HG03571 (cell line): ENCODE measurements around the gene GPR152.
"Not testable (repeated sequence)": the region's sequence is repeated elsewhere in the genome, so short reads cannot be mapped to it uniquely, and the experiment has no call there.

Experiments
- ATAC-seq: cut with Tn5 transposase; IDR thresholded peaks from one replicate; pipeline ENCODE4 v1.9.1; 2021; ENCODE audit not compliant: unreplicated experiment

The GPR152 gene

DNA sequence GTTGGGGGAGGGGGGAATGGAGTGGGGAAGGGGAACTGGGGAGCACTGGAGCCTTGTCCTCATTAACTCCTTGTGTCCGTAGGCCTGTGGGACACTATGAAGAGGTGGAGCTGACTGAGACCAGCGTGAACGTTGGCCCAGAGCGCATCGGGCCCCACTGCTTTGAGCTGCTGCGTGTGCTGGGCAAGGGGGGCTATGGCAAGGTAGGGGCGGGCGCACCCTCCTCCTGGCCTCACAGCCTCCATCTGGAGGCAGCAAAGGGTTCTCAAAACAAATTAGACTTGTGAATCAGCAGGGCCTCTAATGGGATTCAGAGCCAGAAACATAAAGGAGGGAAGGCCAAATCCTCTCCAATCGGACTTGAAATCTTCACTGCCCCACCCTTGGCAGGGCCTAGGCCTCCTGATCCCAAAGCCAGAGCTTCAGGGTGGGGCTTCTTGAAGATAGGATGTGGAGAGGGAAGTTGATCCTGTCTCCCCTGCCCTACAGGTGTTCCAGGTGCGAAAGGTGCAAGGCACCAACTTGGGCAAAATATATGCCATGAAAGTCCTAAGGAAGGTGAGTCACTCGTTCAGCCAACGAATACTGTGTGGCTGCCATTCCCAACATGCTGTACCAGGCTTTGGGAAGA lies 23.4 kb downstream of the GPR152 start:
- ATAC-seq: no peak

DNA sequence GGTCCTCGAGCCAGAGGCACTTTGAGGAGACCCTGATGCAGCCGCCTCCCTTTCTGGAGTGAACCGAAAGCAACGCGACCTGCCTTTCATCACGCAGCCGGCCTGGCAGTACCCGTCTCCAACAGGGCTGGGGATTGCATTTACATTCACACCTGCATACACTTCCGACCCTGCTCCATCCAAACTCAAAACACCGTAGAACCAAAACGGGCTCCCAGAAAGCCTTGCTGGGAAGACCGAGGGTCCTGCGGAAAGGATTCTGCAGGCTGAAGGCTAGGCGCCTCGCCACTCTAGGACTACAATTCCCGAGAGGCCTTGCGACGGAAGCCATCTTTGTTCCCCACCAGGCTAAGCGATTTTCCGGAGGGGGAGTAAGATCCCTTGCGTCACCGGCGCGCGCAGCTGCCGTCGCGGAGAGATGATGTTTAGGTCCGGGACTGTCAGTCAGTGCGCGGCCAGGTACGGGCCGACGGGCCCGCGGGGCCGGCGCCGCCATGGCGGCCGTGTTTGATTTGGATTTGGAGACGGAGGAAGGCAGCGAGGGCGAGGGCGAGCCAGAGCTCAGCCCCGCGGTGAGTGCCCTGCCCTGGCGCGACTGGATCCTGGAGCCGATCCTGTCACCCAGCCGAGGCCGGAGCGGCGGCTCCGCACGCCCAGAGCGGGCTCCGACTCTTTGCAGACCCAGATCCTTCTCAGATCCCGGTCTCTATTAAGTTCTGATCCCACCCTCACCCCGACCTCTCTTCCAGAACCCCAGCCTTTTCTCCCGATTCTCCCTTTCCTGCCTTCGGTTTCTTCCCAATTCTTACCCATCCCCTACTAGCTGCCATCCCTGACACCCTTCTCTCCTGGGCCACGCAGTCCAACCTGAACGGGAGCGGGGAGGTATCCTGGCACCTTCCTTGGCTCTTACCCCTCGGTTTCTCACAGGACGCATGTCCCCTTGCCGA lies 24.2 kb downstream of the GPR152 start, which contains the start of gene RPS6KB2:
Gene RPS6KB2 (plus strand): TSS at position 443 of the 950 bp plus-strand sequence. CDS start 52 bp downstream, at position 495.
- ATAC-seq: peak; percentile 71

DNA sequence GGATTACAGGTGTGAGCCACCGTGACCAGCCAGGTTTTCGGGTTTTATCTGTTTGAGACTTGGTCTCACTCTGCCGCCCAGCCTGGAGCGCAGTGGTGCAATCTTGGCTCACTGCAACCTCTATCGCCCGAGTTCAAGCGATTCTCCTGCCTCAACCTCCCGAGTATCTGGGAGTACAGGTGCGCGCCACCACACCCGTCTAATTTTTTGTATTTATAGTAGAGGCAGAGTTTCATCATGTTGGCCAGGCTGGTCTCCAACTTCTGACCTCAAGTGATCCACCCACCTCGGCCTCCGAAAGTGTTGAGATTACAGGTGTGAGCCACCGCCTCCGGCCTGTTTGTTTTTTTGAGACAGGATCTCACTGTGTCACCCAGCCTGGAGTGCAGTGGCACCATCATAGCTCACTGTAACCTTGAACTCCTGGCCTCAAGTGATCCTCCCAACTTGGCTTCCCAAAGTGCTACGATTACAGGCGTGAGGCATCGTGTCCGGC lies 25.1 kb downstream of the GPR152 start:
- ATAC-seq: not testable (repeated sequence)

DNA sequence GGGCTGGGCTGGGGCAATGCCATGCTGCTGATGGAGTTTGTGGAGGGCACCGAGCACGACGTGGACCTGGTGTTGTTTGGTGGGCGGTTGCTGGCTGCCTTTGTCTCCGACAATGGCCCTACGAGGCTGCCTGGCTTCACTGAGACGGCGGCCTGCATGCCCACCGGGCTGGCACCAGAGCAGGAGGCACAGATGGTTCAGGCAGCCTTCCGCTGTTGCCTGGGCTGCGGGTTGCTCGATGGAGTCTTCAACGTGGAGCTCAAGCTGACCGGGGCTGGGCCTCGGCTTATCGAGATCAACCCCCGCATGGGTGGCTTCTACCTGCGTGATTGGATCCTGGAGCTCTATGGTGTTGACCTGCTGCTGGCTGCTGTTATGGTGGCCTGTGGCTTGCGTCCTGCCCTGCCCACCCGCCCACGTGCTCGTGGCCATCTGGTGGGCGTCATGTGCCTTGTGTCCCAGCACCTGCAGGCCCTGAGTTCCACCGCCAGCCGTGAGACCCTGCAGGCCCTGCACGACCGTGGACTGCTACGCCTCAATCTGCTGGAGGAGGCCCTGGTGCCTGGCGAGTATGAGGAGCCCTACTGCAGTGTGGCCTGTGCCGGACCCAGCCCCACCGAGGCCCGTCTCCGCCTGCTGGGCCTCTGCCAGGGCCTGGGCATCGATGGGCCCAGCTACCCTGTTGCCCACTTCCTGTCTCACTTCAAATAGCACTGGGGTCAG lies 28.5 kb downstream of the GPR152 start:
- no peak for ATAC-seq

DNA sequence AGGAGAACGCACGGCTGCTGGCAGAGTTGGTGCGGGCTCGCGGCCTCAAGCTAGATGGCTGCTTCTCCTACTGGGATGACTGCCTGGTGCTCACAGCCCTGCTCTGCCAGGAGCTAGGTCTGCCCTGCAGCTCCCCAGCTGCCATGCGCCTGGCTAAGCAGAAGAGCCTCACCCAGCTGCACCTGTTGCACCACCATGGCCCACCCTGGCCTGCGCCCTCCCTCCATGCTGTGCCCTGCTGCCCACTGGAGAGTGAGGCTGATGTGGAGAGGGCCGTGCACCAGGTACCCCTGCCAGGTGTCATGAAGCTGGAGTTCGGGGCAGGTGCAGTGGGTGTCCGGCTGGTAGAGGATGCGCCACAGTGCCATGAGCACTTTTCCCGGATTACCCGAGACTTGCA lies 29.1 kb downstream of the GPR152 start:
- no peak for ATAC-seq

DNA sequence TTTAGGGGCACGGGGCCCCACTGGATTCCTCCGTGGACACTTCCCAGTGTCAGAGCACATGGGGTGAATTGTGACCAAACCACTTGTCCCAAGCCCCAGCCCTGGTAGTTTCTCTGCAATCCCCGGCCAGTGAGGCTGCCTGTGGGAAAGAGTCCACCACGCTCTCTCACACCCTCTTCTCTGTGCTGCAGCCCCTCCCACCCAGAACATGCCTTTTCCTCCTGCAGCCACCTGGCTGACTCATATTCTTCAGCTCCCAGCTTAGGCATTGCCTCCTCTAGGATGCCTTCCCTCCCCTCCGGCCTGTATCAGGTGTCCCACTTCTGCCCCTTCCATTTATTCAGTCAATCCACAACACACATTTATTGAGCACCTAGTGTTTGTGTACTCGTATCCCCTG lies 29.6 kb downstream of the GPR152 start:
- no peak for ATAC-seq

DNA sequence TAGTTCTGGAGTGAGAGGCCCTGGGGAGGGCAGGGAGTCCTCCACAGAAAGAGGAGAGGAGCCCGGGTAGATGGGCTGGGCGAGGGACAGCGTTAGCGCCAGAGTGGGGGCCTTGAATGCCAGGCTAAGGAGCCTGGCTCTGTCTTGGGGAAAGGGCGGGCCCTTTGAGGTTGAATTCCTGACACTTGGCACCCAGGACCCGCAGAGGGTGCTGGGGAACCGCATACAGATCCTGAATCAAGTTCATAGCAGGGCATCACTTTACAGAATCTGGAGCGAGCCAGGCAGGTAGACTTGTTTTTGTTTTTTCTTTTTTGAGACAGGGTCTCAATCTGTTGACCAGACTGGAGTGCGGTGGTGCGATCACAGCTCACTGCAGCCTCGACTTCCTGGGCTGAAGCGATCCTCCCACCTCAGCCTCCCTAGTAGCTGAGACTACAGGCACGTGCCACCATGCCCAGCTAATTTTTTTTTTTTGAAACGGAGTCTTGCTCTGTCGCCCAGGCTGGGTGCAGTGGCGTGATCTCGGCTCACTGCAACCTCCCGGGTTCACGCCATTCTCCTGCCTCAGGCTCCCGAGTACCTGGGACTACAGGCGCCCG lies 31.0 kb downstream of the GPR152 start:
- no peak for ATAC-seq

DNA sequence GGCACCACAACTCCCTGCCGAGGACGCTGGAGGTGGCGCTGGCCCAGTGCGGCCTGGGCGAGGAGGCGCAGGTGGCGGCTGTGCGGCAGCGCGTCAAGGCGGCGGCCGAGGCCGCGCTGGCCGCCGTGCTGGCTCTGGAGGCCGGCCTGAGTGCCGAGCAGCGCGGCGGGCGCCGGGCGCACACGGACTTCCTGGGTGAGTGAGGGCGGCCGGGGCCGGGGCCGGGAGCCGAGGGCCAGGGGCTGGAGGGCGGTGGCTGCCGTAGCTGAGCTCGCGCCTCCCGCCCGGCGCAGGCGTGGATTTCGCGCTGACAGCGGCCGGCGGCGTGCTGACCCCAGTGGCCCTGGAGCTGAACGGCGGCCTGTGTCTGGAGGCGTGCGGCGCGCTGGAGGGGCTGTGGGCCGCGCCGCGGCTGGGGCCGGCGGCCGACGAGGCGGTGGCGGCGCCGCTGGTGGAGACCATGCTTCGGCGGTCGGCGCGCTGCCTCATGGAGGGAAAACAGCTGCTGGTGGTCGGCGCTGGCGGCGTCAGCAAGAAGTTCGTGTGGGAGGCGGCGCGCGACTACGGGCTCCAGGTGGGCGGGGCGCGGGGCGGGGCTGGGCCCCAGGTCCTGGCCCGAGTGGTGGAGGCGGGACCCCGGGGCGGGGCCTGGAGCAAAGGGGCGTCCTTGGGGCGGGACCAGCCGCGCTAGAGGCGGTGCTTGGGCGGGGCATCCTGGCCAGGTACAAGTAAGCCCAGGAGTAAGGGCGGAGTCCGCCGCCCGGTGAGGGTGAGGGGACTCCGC lies 31.7 kb downstream of the GPR152 start:
- ATAC-seq: peak; percentile 69

DNA sequence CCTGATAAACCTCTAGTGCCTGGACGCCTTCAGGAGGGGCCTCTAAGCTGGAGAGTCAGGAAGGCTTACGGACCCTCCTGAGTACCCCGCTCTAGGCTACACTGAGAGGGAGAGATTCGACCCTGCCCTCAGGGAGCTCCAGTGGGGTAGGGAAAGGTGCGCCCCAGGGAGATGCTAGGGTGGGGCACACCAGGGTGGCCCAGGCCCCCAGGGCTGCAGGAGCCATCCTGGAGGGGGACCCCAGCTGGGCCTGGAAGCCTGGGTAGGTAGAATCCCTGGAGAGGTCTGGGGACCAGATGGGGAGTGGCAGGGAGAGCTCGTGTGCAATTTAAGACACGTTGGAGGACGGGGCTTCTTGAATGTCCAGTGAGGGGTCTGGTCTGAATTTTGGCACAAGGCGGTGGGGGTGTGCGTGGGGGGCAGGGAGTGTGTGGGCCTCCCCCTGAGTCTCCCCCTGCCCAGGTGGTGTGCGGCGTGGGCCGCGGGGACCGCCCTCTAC lies 32.3 kb downstream of the GPR152 start:
- no peak for ATAC-seq

DNA sequence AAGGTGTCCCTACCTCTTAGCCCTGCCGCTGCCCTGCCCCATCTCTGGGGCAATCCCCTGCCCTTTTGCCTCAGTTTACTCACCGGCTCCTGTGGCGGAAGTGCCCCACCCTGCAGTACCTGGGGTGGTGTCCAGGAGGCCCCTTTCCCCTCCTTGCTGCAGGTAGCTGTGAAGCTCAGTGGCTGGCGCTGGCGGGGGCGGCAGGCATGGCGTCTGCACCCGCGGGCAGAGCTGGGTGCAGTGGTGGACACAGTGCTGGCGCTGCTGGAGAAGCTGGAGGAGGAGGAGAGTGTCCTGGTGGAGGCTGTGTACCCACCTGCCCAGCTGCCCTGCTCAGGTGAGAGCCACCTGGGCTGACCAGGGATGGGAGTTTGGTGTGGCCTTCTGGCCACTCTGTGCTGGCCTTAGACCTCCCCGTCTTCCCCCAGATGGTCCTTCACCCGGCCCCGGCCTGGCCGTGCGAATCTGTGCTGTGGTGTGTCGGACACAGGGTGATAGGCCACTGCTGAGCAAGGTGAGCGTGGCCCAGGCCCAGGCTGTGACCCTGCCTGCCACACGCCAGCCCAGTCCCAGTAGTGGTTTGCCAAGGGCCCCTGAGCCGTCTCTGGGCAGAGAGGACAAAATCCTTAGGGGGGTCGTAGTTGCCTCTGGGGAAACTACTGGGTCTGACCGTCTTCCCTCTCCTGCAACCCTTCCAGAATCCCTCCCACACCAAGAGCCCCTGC lies 33.0 kb downstream of the GPR152 start:
- no peak for ATAC-seq

DNA sequence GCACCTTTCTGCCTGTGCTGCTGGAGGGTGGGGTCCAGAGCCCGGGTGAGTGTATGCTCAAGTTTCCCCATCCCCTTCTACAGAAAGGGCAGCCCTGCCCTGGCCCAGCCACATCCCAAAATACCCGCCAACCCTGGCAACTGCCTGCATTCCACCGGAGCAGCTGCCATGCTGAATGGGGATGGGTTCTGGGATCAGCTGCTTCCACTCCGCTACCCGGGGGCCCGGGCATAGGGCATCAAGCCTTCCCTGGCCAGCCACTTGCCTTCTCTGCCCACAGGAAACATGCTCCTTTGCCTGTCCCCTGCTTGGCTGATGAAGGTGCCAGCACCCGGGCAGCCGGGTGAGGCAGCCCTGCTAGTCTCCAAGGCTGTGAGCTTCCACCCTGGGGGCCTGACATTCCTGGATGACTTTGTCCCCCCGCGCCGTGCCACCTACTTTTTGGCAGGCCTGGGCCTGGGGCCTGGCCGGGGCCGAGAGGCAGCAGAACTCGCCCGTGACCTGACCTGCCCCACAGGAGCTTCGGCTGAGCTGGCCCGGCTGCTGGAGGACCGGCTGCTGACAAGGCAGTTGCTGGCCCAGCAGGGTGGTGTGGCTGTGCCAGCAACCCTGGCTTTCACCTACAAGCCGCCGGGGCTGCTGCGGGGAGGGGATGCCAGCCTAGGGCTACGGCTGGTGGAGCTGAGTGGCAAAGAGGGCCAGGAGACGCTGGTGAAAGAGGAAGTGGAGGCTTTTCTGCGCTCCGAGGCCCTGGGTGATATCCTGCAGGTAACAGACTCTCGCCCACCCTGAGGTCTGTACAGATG lies 33.9 kb downstream of the GPR152 start:
- ATAC-seq: no peak

DNA sequence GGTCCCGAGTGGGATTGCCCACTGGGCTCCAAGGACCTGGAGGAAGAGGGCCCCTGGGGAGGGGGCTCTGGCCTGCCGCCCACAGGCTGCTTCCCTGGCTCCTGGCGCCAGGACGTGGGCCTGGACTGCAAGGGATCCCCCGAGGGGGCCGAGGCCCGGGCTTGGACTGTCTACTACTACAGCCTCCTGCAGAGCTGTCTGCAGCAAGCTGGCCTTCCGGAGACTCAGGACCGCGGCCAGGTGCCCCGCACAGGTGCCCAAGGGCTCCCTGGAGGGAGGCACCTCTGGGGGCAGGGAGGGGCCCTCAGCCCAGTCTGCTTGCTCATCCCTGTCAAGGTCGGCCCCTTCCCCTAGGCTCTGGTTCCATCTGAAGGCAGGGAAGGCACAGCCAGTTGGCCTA lies 35.1 kb downstream of the GPR152 start:
- ATAC-seq: no peak

DNA sequence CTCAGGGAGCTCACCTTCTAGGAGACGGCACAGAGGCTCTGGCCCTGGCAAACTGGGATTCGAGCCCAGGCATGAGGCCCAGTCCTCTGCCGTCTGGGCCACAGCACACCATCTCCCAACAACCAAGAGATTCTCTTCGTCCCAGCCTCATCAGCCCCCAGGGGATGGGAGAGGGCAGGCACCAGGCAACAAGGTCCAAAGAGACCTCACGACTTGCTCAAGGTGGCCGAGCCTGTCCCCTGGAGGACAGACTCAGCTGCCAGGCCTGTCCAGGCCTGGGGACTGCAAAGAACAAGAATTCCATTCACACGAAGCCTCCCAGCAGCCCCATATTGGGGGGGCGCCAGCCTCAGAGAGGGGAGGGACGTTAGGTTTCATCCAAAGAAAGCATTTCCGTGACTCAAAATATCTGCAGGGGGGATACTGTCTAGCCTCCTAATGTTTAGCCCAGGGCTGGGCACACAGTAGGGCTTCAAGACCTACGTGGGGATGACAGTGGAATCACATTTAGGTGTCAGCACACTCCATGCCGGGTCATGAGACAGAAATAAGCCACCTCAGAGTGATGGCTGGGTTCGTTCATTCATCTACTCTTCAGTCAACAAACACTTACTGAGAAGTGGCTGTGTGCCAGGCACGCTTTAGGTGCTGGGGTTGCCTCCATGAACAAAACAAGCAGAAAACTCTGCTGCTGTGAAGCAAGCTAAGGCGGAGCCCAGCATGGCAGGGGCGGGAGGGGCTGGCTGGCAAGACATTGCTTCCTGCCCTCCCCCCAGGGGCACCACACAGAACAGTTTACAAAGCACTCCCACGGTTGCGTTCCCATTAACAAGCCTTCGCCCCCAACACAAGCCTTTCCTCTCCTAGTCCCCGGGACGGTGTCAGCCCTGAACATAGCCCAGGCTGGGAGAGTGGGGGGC lies 35.9 kb downstream of the GPR152 start:
- ATAC-seq: no peak

DNA sequence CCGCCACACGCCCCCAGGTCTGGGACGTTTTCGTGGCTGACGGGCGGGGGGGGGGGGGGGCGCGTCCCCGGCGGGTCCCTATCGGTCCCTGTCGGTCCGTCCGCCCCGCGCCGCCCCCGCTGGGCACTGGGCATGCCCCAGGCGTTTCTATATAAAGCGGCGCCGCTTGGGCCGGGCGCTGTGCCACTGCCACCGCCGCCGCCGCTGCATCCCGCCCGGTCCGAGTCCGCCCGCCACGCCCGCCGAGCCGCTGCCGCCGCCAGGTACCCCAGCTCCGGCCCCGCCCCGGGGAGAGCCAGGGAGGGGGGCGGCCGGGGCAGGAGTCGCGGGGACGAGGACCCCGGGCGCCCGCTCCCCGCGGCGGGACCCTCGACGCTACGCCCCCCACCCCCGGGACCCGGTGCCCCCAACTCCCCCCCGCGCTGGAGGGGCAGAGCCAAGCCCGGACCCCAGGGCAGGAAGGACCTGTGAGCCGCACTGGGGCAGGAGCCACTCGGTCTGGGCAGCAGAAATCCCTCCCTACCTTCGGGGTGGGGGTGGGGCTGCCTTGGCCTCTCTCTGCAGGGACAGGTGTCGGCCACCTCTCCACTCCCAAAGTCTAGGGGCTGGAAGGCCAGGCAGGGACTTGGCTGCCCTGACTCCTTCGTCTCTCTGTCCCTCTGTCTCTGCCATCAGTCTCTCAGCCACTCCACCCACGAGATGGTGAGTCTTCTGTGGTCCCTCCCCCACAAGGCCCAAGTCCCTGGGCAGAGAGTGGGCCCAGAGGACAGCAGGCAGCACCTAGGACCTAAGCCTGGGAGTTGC lies 36.8 kb downstream of the GPR152 start, which contains the start of gene CARNS1:
Gene CARNS1 (plus strand): TSS at position 178 of the 804 bp plus-strand sequence. CDS start 522 bp downstream, at position 700.
- no peak for ATAC-seq

DNA sequence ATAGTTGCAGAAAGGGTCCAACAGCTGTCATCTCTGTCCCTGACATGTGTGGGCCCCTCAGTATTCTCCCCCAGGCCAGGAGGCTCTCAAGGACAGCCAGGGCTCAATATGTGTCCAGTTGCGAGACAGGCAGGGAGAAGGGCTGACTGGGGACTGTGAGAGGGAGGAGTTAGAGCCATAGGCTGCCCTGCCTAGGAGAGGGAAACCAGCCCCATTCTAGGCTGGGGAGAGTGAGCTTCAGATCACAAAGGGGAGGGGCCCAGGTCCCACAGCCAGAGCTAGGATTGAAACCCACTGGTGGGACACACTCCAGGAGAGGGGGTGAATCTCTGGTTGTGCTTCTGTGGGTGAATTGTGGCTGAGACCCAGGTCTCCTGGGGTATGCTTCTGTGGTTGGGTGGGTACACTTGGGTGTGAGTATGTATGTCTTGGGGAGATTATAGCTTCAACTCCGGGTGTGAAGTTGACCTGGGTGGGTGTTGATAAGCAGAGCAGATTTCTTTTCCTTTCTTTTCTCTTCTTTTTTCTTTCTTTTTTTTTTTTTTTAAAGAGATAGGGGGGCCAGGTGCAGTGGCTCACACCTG lies 39.2 kb downstream of the GPR152 start:
- no peak for ATAC-seq
